Middle frontal gyrus (tissue), 1 donor: Measurements from ENCODE around the gene SIK3.

Source experiments
- DNase-seq: peaks from one replicate; pipeline ENCODE4 v3.0.0-alpha.2; 2015; ENCODE audit warnings: low spot score; ENCODE audit errors: extremely low spot score

SIK3 gene

DNA sequence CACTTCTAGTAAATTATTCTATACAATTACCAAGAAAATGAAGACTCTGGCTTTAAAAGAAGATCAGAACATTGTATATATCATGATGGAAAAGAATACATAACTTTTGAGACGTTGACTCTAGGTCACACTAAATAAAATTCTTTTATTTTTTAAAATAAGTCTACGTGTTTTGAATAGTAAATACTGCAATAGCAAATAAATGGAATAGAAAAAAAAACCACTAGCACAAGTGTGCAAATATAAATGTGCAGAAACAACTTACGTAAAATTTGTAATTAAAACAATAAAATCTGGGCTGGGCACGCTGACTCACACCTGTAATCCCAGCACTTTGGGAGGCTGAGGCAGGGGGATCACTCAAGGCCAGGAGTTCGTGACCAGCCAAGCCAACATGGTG is 17.9 kb downstream of the SIK3 start:
- no peak for DNase-seq

DNA sequence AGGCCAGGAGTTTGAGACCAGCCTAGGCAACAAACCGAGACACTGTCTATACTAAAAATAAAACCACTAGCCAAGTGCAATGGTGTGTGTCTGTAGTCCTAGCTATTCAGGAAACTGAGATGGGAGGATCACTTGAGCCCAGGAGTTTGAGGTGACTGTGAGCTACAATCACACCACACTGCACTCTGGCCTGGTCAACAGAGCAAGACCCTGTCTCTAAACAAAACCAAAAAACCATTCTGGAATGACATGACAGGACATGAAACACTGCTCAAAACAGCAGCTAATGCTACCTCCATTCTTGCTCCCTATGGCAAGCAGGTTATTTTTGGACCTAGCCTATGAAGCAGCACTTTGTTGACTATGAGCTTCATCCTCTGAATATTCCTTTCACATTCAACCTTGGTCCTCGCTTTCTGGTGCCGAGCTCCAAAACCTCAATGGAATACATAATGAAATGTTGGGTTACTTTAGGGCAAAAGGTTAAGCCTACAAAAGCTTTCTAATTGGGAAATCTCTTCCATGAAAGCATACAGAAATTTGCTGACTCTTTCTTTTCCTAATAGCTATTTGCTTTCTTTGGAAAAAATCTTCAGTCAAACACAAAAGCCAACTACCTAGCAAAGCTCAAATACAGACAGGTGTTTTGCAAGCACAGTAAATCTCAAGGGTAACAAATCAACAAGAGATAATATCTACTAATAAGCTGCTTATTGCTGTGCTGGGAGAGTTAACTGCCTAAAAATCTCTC is 21.1 kb downstream of the SIK3 start:
- no peak for DNase-seq

- DNase-seq, result no peak
Measured at GRCh38 chr11:117075186-117075585, 23.0 kb downstream of the SIK3 start.

- no peak for DNase-seq
Measured at GRCh38 chr11:117074119-117074518, 24.1 kb downstream of the SIK3 start.

GRCh38 chr11:117073539-117073938 is 24.7 kb downstream of the SIK3 start:
- DNase-seq, result no peak

- no peak for DNase-seq
Measured at GRCh38 chr11:117072517-117073461, 25.4 kb downstream of the SIK3 start.

GRCh38 chr11:117071344-117071787 is 26.9 kb downstream of the SIK3 start:
- no peak for DNase-seq

DNA sequence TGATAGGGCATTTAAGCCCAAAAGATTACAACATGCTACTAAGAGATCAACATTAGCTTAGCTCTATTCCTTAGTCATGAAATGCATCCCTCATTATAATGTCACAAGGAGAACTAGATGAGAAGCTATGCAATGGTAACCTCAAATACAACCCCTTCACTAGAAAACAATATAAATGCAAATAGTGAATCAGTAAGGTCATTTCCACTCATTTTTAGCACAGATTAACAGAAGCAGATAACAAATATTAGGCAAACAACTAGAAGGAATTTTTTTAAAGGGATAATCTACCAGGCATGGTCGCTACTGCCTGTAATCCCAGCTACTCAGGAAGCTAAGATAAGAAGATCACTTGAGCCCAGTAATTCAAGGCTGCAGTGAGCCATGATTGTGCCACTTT is 28.2 kb downstream of the SIK3 start:
- DNase-seq, result no peak

DNA sequence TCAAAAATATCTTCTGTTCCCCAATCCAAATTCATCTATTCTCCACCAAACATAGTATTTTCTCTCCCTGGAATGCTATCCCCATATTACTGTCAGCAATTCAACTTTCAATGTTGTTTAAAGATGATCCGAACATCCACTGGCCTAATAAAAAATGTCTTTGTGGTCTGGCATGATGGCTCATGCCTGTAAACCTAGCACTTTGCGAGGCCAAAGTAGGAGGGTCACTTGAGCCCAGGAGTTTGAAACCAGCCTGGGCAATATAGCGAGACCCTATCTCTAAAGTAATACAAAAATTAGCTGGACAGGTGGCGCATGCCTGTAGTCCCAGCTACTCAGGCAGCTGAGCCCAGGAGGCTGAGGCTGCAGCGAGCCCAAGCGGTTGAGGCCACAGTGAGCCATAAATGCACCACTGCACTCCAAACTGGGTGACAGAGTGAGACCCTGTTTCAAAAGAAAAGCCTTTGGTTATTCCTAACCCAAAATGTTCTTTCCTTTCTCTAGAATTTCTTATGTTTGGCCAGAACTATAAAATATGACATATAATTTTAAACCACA is 29.8 kb downstream of the SIK3 start:
- no peak for DNase-seq

DNA sequence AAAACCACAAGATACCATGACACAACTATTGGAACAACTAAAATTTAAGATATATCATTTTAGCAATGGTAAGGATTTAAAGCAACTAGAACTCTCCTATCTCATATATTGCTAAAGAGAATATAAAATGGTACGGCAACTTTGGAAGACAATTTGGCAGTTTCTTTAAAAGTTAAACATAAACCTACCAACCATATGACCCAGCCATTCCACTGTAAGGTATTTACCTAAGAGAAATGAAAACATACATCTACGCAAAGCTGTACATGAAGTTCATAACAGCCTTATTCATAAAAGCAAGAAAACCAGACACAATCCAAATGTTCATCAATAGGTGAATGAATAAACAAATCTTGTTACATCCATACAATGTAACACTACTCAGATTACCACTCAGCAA is 31.3 kb downstream of the SIK3 start:
- DNase-seq, result no peak

DNA sequence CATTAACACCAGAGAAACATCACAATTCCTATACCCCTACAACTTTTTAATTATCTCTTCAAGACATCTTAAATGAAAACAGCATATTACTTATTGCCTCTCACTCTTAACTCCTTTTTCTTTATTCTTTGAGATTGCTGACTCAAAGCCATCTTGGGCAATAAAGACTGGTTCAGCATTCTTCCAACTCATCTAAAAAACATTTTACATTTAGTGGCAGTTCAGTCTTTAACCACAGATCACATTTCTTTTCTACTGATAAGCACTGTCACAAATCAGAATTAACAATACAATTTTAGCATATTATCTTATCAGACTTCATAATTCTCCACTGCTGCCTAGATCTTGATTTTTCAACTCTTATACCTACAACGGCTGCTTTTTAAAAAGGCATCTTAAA is 34.0 kb downstream of the SIK3 start:
- no peak for DNase-seq

DNA sequence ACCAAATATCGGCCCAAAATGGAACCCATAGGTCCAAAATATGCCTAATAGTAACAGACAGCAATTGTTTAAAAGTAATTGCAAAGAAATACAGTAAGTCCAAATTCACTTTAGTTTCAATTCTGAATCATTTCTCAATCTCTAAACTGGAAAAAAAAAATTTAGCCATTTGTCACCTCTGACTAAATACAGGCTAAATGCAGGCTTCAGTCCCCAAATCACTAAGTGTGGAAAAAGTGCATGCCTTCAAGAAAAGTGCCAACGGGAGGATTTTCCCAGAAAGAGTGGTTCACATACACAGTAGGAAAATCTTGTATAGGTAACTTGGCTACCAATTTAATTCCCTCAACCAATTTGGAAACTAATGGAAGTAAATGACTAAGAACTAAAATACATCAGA is 35.7 kb downstream of the SIK3 start:
- DNase-seq, result no peak

- DNase-seq, result no peak
Measured at GRCh38 chr11:117061256-117061655, 37.0 kb downstream of the SIK3 start.

- no peak for DNase-seq
Measured at GRCh38 chr11:117059611-117060148, 38.5 kb downstream of the SIK3 start.

GRCh38 chr11:117058761-117059261 is 39.4 kb downstream of the SIK3 start:
- DNase-seq, result peak; percentile 23

DNA sequence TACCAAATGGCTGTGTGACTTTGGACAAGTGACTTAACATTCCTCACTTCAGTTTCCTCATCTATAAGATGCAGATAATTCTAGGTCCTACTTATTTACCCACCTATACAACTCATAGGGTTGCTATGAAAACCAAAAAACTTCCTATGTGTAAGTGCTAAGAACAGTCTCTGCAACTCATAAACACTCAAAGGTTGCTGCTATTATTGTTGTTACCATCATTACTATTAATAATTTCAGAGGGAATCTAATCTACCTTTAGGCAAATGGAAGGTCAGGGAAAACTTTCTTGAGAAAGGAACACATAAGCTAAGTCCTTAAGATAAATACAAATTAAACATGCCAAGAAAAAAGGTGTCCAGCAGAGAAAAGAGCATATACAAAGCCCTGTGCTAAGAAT is 40.5 kb downstream of the SIK3 start:
- DNase-seq, result no peak

DNA sequence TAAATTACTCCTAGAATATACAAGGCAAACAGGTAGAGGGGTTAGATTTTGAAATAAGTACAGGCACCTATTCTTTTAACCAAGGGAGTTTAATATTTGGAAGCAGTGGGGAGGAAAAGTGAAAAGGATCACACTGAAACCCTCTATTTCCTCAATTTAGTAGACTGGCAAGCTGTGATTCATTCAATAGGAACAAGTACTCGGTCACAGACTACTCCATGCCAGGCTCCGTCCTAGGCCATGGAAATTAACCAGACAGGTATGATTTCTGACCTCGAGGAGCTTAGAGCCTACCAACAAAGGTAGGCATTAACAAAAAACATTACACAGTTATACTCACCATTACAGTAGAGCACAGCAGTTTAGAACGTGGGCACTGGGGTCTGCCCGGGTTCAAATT is 40.9 kb downstream of the SIK3 start:
- no peak for DNase-seq

- DNase-seq, result no peak
Measured at GRCh38 chr11:117055469-117055868, 42.8 kb downstream of the SIK3 start.

- DNase-seq, result no peak
Measured at GRCh38 chr11:117054382-117054781, 43.8 kb downstream of the SIK3 start.

GRCh38 chr11:117052196-117053149 is 45.8 kb downstream of the SIK3 start:
- no peak for DNase-seq
